HG03354 (cell line): Measurements from ENCODE around the gene PIAS4.
"Not testable (repeated sequence)": the region's sequence is repeated elsewhere in the genome, so short reads cannot be mapped to it uniquely, and the experiment has no call there.

Experiments
- ATAC-seq: cut with Tn5 transposase; IDR thresholded peaks from one replicate; pipeline ENCODE4 v1.9.1; 2021; ENCODE audit warnings: mild to moderate bottlenecking; ENCODE audit not compliant: unreplicated experiment, poor library complexity, severe bottlenecking

Gene PIAS4, protein sequence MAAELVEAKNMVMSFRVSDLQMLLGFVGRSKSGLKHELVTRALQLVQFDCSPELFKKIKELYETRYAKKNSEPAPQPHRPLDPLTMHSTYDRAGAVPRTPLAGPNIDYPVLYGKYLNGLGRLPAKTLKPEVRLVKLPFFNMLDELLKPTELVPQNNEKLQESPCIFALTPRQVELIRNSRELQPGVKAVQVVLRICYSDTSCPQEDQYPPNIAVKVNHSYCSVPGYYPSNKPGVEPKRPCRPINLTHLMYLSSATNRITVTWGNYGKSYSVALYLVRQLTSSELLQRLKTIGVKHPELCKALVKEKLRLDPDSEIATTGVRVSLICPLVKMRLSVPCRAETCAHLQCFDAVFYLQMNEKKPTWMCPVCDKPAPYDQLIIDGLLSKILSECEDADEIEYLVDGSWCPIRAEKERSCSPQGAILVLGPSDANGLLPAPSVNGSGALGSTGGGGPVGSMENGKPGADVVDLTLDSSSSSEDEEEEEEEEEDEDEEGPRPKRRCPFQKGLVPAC

DNA sequence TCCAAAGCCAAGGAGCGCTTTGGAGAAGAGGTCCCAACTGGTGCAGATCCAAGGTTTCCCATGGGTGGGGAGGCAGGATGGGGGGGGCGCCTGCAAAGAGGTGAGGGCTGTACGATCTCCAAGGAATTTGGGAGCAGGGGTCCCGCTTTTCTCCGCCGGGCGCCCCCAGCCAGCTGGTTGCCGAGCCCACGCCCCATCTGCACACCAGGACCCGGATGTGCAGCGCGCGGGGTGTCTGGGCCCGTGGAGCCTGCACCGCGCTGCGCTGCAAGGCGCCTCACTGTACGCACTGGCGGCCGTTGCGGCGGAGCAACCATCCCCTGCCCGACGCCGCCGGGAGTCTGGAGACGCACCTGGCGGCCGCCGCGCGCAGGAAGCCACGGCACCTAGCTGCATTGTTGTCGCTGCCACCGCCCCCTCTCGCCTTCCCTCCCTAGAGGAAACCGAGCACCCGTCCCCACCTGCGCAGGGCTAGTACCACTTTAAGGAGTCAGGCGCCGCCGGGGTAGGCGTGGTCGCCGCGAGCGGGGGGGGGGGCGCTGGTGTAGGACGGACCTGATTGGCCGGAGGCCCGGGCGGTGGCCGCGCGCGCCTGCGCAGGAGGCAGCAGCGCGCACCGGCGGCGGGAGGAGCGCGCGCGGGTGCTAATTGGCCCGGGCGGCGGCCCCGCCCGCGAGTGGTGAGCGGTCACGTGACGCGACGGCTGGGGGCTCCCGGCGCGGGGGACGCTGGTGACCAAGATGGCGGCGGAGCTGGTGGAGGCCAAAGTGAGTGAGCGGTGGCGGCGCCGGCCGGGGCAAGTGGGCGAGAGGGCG is at the start of gene PIAS4:
Gene PIAS4 (plus strand): TSS at position 716 of the 815 bp plus-strand sequence. CDS start 25 bp downstream, at position 741.
- ATAC-seq: peak; percentile 82

DNA sequence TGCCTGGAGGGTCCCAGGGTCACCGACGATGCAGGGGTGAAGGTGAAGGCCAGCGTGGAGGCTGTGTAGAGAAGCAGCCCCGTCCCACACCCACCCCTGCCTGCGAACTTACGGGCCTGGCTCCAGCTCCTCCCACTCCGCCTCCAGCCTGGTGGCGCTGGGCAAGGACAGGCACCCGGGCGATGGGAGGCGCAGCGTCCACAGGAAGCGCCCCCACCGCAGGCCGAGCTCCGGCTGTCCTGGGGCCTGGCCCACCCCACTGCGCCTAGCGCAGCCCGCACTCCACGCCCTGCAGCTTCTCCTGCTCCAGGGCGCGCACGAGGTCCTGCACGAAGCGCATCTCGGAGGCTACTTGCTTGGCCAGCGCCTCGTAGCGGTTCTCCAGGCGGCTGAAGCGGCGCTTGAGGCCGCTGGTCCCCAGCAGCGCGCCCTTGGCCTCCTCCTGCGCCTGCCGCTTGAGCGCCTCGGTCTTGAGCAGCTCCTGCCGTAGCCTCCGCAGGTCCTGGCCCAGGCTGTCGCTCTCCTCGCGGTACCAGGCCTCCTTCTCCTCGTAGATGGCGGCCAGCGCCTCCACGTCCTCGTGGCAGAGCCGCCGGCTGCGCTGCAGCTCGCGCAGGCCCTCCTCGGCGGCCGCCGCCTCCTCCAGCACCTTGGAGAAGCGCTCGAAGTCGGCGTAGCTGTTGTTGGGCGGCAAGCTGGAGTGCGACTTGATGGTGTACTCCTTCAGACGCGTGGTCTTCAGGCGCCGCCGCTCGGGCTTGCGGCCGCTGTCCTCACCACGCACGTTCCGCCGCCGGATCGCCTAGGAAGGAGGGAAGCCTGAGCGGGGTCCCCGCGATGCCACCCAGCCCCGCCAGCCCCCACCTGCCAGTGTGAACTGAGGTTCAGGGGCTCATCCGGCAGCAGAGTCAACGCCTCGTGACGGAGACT is 48.4 kb upstream of the PIAS4 start:
- no peak for ATAC-seq

DNA sequence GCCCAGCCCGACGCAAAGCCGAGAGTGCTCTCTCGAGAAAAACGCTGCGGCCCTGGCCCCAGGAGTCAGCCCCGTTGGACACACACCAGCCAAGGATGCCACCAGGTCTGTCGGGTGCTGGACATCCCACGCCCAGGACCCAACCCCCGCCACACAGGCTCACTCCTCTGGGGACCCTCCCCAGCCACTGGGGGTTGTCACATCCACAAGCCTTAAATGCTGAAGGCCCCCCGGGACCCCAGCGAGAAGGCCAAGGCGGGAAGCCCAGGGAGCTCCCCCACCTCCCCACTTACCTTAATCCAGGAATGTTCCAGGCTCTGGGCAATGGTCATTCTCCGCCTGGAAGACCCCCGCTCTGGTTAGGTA is 47.8 kb upstream of the PIAS4 start:
- ATAC-seq: no peak

DNA sequence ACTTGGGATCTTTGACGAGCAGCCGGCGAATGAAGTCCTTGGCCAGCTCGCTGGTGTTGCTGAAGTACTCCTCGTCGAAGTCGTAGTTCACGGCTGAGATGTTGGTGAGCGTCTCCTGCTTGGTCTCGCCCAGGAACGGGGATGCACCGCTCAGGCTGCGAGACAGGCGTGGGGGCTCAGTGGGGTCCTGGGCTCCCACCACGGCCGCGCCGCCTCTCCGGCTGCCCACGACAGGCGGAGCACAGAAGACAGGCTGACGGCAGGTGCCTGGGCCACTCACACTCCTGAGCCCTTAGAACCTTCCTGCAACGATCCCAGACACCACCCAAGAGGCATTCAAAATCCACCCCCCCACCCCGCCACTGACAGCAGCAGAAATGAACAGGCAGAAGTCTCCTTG is 46.5 kb upstream of the PIAS4 start:
- no peak for ATAC-seq

DNA sequence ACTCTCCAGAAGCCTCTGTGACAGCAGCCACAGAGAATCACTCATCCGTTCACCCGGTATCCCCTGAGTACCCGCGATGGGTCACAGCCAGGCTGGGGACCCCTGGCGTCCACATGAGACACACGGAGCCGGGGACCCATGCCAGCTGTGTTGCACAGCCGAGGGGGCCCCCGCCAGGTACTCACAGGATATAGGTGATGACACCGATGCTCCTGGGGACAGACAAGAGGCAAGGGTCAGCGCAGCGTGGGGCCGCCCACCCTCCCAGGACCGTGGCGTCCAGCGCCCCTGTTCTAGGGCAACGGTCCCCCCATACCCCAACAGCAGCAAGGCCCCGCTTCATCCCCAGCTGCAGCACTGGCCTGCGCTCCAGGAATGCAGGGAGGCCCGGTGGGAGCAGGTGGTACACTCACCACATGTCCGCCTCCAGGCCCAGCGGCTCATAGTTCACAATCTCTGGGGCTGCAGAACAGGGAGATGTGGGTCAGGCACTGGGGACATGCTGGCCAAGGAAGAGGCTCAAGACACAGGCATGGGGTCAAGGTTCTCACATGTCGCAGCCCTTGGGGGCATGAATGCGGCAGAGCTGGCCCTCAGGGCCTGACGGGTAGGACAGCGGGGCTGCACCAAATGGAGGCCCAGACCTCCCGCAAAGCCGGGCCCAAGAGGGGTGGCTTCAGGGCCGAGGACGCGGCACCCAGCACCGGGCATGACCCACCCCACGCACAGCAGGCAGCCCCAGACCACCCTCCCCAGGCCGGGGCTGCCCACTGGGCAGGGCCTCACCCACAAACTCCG is 43.9 kb upstream of the PIAS4 start:
- no peak for ATAC-seq

DNA sequence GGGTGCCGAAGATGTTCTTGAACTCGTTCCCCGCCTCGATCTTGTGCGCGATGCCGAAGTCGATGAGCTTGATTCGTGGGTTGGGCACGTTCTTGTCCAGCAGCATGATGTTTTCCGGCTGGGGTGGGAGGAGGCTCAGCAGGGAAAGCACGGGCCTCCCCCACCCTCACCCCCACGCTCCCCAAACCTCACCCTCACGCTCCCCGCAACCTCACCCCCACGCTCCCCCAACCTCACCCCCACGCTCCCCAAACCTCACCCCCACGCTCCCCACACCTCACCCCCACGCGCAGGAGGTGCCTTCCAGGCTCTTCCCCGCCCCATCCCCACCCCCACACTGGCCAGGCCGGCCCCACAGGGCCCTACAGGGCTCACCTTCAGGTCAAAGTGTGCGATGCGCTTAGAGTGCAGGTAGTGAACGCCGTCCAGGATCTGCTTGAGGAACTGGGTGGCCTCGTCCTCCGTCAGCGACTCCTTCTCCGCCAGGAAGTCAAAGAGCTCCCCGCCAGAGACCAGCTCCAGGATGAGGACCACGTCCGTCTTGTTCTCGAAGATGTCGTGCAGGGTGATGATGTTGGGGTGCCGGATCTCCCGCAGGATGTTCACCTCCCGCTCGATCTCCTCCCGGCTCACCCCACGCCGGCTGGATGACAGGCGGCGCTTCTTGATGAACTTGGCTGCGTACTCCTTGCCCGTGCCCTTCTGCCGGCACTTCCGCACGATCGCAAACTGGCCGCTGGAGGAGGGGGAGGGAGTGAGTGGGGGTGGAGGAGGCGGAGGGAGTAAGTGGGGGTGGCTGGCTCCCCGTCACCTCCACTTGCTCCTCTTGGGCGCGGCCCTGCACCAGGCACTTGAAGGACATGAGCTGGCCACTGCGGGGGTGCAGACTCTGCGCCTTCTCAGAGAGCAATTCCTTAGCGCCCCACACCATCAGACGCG is 43.0 kb upstream of the PIAS4 start:
- no peak for ATAC-seq

DNA sequence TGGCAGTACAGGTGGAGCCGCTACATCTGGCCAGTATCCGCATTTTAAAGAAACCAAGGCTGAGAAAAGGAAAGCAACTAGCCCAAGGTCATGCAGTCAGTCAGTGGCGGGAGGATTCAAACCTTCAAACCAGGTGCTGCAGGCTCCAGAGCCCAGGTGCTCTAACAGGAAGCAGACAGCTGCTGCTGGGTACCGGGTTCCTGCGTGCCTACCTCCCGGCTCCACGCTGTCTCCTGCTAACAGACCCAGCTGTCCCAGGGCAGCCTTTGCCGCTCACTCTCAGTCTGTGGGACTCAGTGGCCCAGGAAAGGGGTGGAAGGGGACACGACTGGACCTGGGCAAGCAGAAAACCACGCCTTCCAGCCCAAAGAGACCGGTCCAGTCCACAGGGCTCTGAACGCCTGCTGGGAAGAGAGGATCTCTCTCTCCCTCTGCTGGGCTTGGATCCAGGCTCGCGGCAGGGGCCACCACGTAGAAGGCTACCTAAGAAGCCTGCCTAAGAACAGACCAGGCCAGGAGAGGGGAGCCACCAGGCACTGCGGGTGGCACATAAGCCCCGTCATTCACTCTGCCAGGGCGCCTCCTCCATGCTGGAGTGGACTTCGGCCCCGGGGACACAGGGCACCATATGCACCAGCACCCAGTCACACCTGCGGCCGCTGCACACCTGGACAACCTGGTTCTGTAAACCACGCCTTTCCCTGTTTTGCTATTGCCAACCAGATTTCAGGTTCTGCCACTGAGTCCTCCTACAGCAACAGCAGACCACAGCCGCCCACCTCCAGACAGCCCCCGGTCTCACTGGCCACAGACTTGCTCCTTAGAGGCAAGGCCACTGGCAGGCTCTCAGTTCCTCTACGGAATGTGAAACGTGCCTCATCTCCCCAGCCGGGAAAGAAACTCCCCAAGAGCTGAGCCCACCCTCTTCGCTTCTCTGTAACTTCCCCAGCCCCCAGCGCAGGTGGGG is 41.2 kb upstream of the PIAS4 start:
- ATAC-seq: no peak

DNA sequence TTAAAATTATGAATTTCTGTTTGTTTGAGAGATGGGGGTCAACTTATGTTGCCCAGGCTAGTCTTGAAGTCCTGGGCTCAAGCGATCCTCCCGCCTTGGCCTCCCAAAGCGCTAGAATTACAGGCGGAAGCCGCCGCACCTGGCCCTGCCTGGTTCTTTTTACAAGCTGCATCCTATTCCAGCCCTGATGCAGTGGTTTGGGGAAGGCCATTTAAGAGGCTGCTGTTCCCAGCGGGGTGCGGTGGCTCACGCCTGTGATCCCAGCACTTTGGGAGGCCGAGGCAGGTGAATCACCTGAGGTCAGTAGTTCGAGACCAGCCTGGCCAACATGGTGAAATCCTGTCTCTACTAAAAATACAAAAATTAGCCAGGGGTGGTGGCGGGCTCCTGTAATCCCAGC is 39.6 kb upstream of the PIAS4 start:
- not testable (repeated sequence) for ATAC-seq

DNA sequence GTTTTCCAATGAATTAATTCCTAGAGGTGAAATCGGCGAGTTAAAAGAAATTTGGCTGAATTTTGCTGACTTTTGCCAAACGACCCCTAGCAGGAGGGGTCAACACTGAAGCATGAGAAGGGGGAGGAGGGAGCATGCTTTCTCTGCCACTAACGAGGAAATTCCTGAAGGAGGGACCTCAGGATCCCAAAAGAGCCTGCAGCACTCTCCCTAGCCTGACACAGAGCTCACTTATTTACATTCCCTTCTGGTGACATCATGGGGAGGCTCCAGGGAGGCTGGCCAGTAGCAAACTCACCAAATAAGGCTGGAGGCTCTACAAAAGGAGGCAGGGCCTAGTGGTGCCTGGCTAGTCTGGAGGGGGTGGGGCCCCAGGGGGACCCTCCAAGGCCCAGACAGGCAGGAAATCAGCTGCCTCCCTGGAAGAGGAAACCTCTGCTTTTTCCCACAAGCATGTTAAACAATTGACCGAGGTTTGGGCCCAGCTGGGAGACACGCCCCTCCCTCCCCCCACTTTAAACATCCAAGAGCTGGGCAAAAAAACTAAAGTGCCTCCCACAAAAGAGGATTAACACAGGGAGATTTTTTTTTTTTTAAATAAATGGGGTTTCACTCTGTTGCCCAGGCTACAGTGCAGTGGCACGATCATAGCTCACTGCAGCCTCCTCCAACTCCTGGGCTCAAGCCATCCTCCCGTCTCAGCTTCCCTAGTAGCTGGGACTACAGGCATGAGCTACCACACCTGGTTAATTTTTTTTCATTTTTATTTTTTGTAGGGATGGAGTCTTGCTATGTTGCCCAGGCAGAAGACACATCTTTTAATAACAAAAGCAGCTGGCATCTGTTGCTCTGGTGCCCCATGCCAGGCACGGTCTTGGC is 38.7 kb upstream of the PIAS4 start:
- ATAC-seq: no peak

DNA sequence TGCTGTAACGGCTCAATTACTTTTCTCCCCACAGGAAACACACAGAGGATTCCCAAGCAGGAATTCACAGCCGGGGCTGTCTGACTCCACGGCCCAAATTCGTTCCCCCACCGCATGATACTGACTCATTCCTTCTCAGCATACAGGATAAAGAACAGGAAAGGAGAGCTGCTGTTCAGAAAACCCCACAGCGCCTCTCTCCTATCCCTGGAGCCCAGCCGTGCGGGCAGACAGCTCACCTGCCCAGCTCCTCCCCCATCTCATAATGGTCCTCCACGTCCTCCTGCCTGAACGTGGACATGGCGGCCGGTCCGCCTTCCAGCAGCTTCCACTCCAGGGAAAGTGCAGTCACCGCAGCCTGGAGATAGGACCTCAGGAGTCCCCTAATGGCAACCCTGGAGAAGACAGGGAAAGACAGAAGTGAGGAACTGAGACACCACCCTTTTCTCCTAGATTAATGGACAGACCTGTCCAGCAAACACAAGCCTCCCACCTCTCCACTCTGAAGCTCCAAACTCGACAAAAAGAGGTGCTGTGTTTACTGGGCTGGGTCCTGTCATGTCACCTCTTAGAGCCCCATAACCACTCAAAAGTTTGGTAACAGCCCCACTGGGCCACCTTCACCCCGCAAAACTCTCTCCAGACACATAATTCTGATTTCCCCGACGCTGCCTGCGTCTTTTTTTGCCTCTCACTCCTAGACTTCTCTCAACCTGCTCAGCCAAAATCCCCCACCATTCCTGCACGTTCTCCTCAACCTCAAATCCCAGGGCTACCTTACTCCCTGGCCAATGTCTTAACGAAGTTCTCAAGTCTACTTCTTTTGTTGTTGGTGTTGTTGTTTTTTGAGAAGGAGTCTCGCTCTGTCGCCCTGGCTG is 37.9 kb upstream of the PIAS4 start:
- ATAC-seq: no peak

DNA sequence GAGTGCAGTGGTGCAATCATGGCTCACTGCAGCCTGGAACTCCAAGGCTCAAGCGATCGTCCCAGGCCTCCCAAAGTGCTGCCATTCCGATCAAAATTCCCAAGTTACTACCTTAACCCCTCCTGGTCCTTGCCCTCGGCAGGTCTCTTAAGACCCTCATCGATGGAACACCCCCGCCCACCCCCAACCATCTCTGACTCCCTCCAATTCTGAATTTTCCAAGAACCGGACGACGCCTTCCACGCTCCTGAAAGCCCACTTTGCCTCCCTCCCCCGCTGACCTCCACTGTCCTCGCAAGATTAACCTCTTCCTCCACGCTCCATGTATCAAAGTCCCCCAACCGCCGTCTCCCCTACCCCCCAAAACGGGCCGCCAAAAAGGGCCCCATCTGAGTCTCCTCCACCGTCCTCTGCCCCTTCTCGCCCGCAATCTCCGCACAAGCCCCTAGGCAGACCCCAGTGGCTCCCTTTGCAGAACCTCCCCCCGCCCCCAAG is 37.2 kb upstream of the PIAS4 start:
- no peak for ATAC-seq

DNA sequence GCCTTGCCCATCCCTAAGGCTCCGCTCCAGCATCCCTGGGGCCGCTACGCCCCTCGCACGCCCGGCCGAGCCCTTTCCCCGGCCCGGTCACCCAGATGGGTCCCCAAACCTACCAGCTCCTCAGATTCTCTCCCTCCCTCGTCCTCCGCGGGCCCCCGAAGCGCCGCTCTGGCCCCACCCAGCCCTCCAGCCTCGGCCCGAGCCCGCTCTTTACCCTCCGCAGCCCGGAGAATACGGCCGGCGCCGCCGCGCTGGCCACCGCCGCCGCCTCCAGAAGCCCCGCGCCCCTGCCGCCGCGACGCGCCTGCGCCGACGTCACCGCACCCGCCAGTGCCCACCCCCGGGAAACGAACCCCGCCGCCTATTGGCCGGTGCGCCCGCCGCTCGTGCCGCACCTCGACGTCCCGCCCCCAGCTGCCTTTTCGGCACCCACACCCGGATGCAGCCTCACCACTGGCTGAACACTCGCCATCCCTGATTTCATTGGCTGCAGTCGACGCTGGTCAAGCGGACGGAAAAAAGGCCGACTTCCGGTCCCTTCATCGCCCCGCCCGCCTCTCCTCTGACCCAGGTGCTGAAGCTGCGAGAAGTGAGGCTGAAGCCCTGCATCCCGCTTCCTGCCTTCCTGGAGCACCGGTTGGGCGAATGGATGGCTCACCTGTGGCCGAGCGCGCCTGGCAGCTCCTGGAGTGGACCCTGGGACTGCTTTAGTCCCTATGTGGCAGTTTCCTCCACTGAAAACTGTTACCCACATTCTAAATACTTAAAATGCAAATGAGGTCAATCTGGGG is 36.5 kb upstream of the PIAS4 start, which contains the start of gene DAPK3:
Gene DAPK3 (minus strand): TSS at position 292 of the 791 bp plus-strand sequence. CDS start 1,364 bp downstream, outside the sequence.
- peak; percentile 93 for ATAC-seq

DNA sequence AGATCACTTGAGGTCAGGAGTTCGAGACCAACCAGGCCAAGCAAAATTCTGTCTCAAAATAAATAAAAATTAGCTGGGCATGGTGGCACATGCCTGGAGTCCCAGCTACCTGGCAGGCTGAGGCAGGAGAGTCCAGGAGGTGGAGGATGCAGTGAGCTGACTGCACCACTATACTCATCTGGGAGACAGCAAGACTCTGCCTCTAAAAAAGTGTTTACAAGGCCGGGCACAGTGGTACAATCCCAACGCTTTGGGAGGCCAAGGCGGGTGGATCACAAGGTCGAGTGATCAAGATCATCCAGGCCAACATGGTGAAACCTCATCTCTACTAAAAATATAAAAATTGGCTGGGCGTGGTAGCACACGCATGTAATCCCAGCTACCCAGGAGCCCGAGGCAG is 32.4 kb upstream of the PIAS4 start:
- no peak for ATAC-seq

DNA sequence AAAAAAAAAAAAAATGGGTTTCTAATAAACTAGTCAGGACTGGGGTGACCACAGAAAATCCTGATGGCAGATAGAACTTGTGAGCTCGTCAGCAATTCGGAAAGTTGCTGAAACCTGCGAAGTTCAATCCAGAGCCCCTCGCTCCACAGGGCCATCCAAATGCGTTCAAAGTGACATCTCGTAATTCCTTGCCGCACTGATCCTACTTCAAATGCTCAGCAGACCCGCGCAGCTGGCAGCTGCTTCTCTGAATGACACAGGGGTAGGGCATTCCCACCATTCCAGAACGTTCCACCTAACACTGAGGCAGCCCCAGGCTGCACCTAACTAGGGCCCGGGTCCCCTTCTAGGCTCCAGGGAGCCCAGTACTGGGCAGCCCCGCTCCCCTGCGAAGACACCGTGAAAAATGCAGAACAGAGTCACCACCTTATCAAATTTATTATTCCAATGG is 31.9 kb upstream of the PIAS4 start:
- no peak for ATAC-seq
